HepG2 (cell line): Measurements from ENCODE around the gene CD8A. TPM values are rescaled to one million over a fixed set of nuclear protein-coding genes. Genes with fewer than 3 reads are reported as not detected.
A peak's percentile ranks its signal among the peaks of the same experiment; 100 is the strongest.

Source experiments
- ATAC-seq: fragments of 200-7000 bp; cut with Tn5 transposase; 3 replicates; pipeline ENCODE4 v1.9.1; 2020; ENCODE audit warnings: mild to moderate bottlenecking, moderate library complexity
- BruUV-seq: library from RNA; stranded (reverse); fragments of 400-500 nt; replicated peaks from 2 replicates; lab custom pipeline; 2021; lab: Mats Ljungman, UMichigan
- CTCF ChIA-PET: fragments of 300-600 bp; formaldehyde crosslinking; extraction: SDS; loops from one replicate; lab custom pipeline; 2021; ENCODE audit warnings: low total read pairs, inconsistent platforms, low intra/inter-chr PET ratio; lab: Yijun Ruan, JAX
- POLR2A ChIA-PET: fragments of 350-600 bp; sonication (Branson Sonifier 250); formaldehyde crosslinking; loops from one replicate; lab custom pipeline; 2020; ENCODE audit warnings: antibody characterized with exemption, inconsistent platforms; lab: Yijun Ruan, JAX
- DNase-seq: peaks from one replicate; pipeline ENCODE4 v3.0.0-alpha.2; 2015; ENCODE audit warnings: low spot score
- FAIRE-seq: peaks from 3 replicates; lab custom pipeline; 2011; peaks lifted over from hg19 to GRCh38; lab: Jason Lieb, UNC
- H2AFZ ChIP-seq: one replicate; pipeline ENCODE4 v1.6.1; 2011; ENCODE audit warnings: low read length, inconsistent platforms
- H3K27ac ChIP-seq: fragments of 300-600 bp; 3 replicates; pipeline ENCODE4 v1.8.0; 2011; ENCODE audit warnings: mixed run types, mild to moderate bottlenecking, mixed read lengths, low read length, inconsistent platforms; ENCODE audit not compliant: insufficient read depth; ENCODE audit errors: extremely low read length
- H3K27me3 ChIP-seq, 2 experiments: fragments of 200-600 bp in 1 of 2; 2 replicates in 1 of 2; 3 replicates in 1 of 2; pipeline versions ENCODE4 v1.6.0 to v1.8.0; 2011; ENCODE audit warnings: low read length in 2 of 2, mild to moderate bottlenecking in 2 of 2, moderate library complexity in 2 of 2, inconsistent platforms in 1 of 2; ENCODE audit not compliant: insufficient read depth in 2 of 2, control insufficient read depth in 1 of 2
- H3K36me3 ChIP-seq, 2 experiments: fragments of 200-600 bp in 1 of 2; replicated peaks in 1 of 2; 2 replicates in 1 of 2; 3 replicates in 1 of 2; pipeline versions ENCODE4 v1.5.1 to v1.8.0; 2011; ENCODE audit warnings: low read length in 2 of 2, inconsistent platforms in 1 of 2; ENCODE audit not compliant: insufficient read depth in 2 of 2, control insufficient read depth in 1 of 2
- H3K4me1 ChIP-seq: 2 replicates; pipeline ENCODE4 v1.5.1; 2012; ENCODE audit warnings: low read length, inconsistent platforms; ENCODE audit not compliant: insufficient read depth
- H3K4me2 ChIP-seq: 2 replicates; pipeline ENCODE4 v1.6.0; 2011; ENCODE audit warnings: low read depth, low read length, inconsistent platforms
- H3K4me3 ChIP-seq, 3 experiments: fragments of 200-600 bp in 1 of 3; sonication (generic), shearing (Covaris generic) in 1 of 3; replicated peaks in 1 of 3; 2 replicates each; pipeline ENCODE4 v1.5.1; 2011 to 2016; ENCODE audit warnings: low read length in 3 of 3, inconsistent platforms in 2 of 3, low read depth in 2 of 3, mild to moderate bottlenecking in 2 of 3, control low read depth in 1 of 3, mixed read lengths in 1 of 3; ENCODE audit not compliant: insufficient read depth in 1 of 3
- H3K79me2 ChIP-seq: one replicate; pipeline ENCODE4 v1.6.1; 2011; ENCODE audit warnings: low read length, inconsistent platforms; ENCODE audit not compliant: insufficient read depth
- H3K9ac ChIP-seq: 2 replicates; pipeline ENCODE4 v1.6.0; 2011; ENCODE audit warnings: mild to moderate bottlenecking, low read depth, low read length, inconsistent platforms; ENCODE audit not compliant: insufficient read depth
- H3K9me3 ChIP-seq: 2 replicates; pipeline ENCODE4 v1.5.1; 2012; ENCODE audit warnings: mild to moderate bottlenecking, low read length
- H4K20me1 ChIP-seq: 2 replicates; pipeline ENCODE4 v1.6.0; 2011; ENCODE audit warnings: inconsistent platforms, mild to moderate bottlenecking, low read length, moderate library complexity; ENCODE audit not compliant: insufficient read depth
- ATF7 ChIP-seq, 2 experiments: fragments of 450-650 bp in 1 of 2; sonication (generic) in 1 of 2; formaldehyde crosslinking in 1 of 2; IDR thresholded peaks; 2 replicates each; pipeline versions ENCODE4 v1.4.0 to v1.6.1; 2016 to 2020; ENCODE audit warnings: antibody characterized with exemption in 1 of 2, mild to moderate bottlenecking in 1 of 2, missing genetic modification reagents in 1 of 2
- CREB1 ChIP-seq, 2 experiments: fragments of 450-650 bp in 1 of 2; IDR thresholded peaks; 2 replicates each; pipeline ENCODE4 v1.6.1; 2016 to 2017; ENCODE audit warnings: control low read depth in 1 of 2, mild to moderate bottlenecking in 1 of 2, missing compliant biosample characterization in 1 of 2, missing genetic modification characterization in 1 of 2
- U2AF2 ChIP-seq: fragments of 200-400 bp; formaldehyde crosslinking; IDR thresholded peaks from 2 replicates; pipeline ENCODE4 v1.6.1; 2017; ENCODE audit warnings: low read depth, mild to moderate bottlenecking, low read length
- ZNF614 ChIP-seq: IDR thresholded peaks from 2 replicates; pipeline ENCODE4 v1.6.1; 2018; ENCODE audit warnings: missing biosample characterization, missing genetic modification reagents, inconsistent platforms, borderline replicate concordance
- ZNF678 ChIP-seq: sonication (generic); formaldehyde crosslinking; IDR thresholded peaks from 2 replicates; pipeline ENCODE4 v1.4.0; 2020; ENCODE audit warnings: mild to moderate bottlenecking, missing genetic modification reagents
- ZNF768 ChIP-seq: sonication (generic); formaldehyde crosslinking; IDR thresholded peaks from 2 replicates; pipeline ENCODE4 v1.4.0; 2020; ENCODE audit warnings: missing genetic modification reagents
- WGBS: methylation state at CpG from one replicate; pipeline ENCODE4 v1.1.6; 2017; ENCODE audit warnings: low lambda C conversion rate; 5-methylcytosine and 5-hydroxymethylcytosine counted together
- in situ Hi-C: cut with HindIII; loops from 2 replicates; pipeline ENCODE4 v1.10.0; 2017; ENCODE audit warnings: low pct_unique_long_range_greater_than_20kb; ENCODE audit not compliant: extremely low pct_ligation_motif_present
- intact Hi-C: fragments of 100-400 bp; cut with micrococcal nuclease; formaldehyde crosslinking; loops from one replicate; pipeline ENCODE4 v1.10.0; 2022; ENCODE audit not compliant: unreplicated experiment
- polyA plus RNA-seq, 8 experiments: library from polyadenylated mRNA; depleted of rRNA in 3 of 8; stranded (reverse) in 7 of 8; unstranded in 1 of 8; fragments of >200 nt; fragmentation: Illumina TruSeq in 4 of 8; extraction: Trizol in 4 of 8; gene quantifications; 2 replicates each; pipeline versions ENCODE4 v1.2.1 to v1.2.3, GENCODE V29; 2011 to 2016; ENCODE audit warnings: low read depth in 4 of 8, missing spikeins in 1 of 8, mixed read lengths in 1 of 8; ENCODE audit not compliant: insufficient read depth in 1 of 8
- total RNA-seq, 5 experiments: library from RNA; depleted of rRNA; stranded (reverse); fragments of >200 nt; fragmentation: Illumina TruSeq; extraction: Trizol; gene quantifications; 2 replicates each; pipeline ENCODE4 v1.2.3, GENCODE V29; 2016; ENCODE audit warnings: low read depth in 1 of 5
- TF ChIP-seq, protein P1 (sequence below): sonication (generic); formaldehyde crosslinking; IDR thresholded peaks from 2 replicates; pipeline ENCODE4 v1.5.0; 2020; ENCODE audit warnings: mild to moderate bottlenecking, missing genetic modification reagents

CD8A gene
- total and polyA plus RNA-seq, 2 of the 13 experiments (the other 11 are each of a cell fraction or from before 2014, with no cell fraction given): 0.09 TPM; not detected in 1

GRCh38 chr2:86785456-86785855 is 5.3 kb downstream of the CD8A start:
- H2AFZ ChIP-seq: no peak overlapping the region
- 71% methylated on average over 9 of the region's 9 CpGs for WGBS
- no peaks in the 10 kb centered on the region for H3K4me1 ChIP-seq
- in situ Hi-C loops (no loop called here), intact Hi-C loops (no loop called here)
- ATAC-seq: no peak
- BruUV-seq: no TSS peak
- TF ChIP-seq ZNF768 (CRISPR knock-in tag) (peak; percentile 43; the same call in 1 of the 2 replicates), ZNF678 (CRISPR knock-in tag) (no peak), U2AF2 (no peak)
- no peak overlapping the region for H3K4me2 ChIP-seq
- H4K20me1 ChIP-seq: no peaks in the 10 kb centered on the region
- H3K79me2 ChIP-seq: no peaks in the 10 kb centered on the region
- ChIA-PET POLR2A (no interaction called here), CTCF (no interaction called here)
- no peak for FAIRE-seq
- H3K9me3 ChIP-seq: no peaks in the 10 kb centered on the region
- H3K27ac ChIP-seq: no peak overlapping the region
- H3K4me3 ChIP-seq: no peak overlapping the region
- peaks cover 3 to 39% of the 10 kb centered on the region in 2 experiments; a peak in 4 of 5 replicates for H3K27me3 ChIP-seq
- no peaks in the 10 kb centered on the region for H3K36me3 ChIP-seq
- DNase-seq: no peak
- H3K9ac ChIP-seq: no peak overlapping the region

GRCh38 chr2:86783615-86784339 is 6.9 kb downstream of the CD8A start:
- Histone ChIP-seq H3K9me3 (no peaks in the 10 kb centered on the region), H4K20me1 (no peaks in the 10 kb centered on the region), H3K27ac (no peak overlapping the region), H3K4me1 (no peaks in the 10 kb centered on the region), H3K4me2 (no peak overlapping the region), H3K4me3 (no peak overlapping the region), H3K79me2 (no peaks in the 10 kb centered on the region), H3K27me3 (peaks cover 0 to 24% of the 10 kb centered on the region in 2 experiments; a peak in 3 of 5 replicates), H3K36me3 (no peaks in the 10 kb centered on the region), H2AFZ (no peak overlapping the region), H3K9ac (no peak overlapping the region)
- DNase-seq (no peak), FAIRE-seq (no peak), ATAC-seq (no peak)
- ChIA-PET CTCF (no interaction called here), POLR2A (no interaction called here)
- BruUV-seq: no TSS peak
- TF ChIP-seq, protein P1, sequence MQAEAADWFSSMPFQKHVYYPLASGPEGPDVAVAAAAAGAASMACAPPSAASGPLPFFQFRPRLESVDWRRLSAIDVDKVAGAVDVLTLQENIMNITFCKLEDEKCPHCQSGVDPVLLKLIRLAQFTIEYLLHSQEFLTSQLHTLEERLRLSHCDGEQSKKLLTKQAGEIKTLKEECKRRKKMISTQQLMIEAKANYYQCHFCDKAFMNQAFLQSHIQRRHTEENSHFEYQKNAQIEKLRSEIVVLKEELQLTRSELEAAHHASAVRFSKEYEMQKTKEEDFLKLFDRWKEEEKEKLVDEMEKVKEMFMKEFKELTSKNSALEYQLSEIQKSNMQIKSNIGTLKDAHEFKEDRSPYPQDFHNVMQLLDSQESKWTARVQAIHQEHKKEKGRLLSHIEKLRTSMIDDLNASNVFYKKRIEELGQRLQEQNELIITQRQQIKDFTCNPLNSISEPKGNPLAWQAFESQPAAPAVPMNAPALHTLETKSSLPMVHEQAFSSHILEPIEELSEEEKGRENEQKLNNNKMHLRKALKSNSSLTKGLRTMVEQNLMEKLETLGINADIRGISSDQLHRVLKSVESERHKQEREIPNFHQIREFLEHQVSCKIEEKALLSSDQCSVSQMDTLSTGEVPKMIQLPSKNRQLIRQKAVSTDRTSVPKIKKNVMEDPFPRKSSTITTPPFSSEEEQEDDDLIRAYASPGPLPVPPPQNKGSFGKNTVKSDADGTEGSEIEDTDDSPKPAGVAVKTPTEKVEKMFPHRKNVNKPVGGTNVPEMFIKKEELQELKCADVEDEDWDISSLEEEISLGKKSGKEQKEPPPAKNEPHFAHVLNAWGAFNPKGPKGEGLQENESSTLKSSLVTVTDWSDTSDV (CRISPR knock-in tag): no peak
- TF ChIP-seq ATF7 (IDR thresholded peaks at IDR 0.05) (peak; percentile 90), ATF7 (CRISPR knock-in tag; IDR thresholded peaks at IDR 0.05) (no peak), ZNF614 (CRISPR knock-in tag) (no peak), CREB1 (IDR thresholded peaks at IDR 0.05) (peak; percentile 56), CREB1 (CRISPR knock-in tag; IDR thresholded peaks at IDR 0.05) (no peak)
- intact Hi-C loops: no loop called here
- WGBS: 22% methylated on average over 8 of the region's 8 CpGs
- in situ Hi-C loops: no loop called here
